22Rv1 (cell line): Measurements from ENCODE around the gene GALNT1.

Experiments
- ZFX ChIP-seq: fragments of 450-650 bp; IDR thresholded peaks from 2 replicates; pipeline ENCODE4 v1.6.1; 2017; ENCODE audit warnings: antibody characterized with exemption, borderline replicate concordance
- TF ChIP-seq, protein P1 (sequence below): fragments of 450-650 bp; IDR thresholded peaks from 2 replicates; pipeline ENCODE4 v1.5.1; 2017; ENCODE audit warnings: mild to moderate bottlenecking

DNA sequence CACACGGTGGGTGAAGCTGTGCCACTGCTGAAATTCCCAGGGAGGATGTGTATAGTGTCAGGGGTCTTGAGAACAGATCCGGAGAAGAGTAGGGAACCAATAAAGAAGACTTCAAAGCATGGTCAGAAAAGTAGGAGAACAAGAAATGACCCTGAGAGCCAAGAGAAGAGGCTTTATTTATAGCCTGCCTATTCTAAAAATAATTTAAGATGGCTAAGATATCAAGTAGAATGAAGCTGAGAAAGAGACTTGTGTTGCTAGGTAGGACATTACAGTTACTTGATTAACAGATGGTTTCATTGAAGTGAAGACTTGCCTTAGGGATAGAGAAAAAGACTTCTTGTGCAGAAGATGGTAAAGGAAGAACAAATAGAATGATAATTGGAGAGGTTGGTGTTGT, 43.7 kb downstream of the GALNT1 start:
- TF ChIP-seq, protein P1, sequence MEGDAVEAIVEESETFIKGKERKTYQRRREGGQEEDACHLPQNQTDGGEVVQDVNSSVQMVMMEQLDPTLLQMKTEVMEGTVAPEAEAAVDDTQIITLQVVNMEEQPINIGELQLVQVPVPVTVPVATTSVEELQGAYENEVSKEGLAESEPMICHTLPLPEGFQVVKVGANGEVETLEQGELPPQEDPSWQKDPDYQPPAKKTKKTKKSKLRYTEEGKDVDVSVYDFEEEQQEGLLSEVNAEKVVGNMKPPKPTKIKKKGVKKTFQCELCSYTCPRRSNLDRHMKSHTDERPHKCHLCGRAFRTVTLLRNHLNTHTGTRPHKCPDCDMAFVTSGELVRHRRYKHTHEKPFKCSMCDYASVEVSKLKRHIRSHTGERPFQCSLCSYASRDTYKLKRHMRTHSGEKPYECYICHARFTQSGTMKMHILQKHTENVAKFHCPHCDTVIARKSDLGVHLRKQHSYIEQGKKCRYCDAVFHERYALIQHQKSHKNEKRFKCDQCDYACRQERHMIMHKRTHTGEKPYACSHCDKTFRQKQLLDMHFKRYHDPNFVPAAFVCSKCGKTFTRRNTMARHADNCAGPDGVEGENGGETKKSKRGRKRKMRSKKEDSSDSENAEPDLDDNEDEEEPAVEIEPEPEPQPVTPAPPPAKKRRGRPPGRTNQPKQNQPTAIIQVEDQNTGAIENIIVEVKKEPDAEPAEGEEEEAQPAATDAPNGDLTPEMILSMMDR: no peak
- TF ChIP-seq ZFX: no peak
